ENCODE results near the gene GAN. TPM values are rescaled to one million over a fixed set of nuclear protein-coding genes. Genes with fewer than 3 reads are reported as not detected.

GAN gene
- total and polyA plus RNA-seq, 9 of the 15 experiments (the other 6 are each of a cell fraction or from before 2014, with no cell fraction given) = 0.83 to 15.1 (median 5.2) TPM

DNA sequence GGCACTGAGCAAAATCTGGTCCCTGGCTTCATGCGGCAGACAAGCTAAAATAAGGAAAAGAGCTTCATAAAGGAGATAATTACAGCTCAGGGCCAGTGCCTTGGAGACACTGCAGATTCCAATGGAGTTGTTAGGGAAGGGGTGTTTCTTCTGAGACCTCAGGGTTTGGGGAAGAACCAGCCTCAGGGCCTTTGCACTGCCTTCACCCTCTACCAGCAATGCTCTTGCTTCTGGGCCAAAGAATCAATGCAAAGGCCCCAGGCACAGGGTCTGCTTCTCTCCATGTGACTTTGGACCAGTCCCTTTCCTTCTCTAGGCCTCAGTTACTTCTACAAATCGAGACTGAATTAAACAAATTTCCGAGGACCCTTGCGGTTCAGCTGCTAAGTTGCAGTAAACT lies 36.2 kb upstream of the GAN start:
- peaks cover 28 to 57% of the 10 kb centered on the region in 2 experiments for H3K27me3 ChIP-seq (ENCODE audit: control insufficient read depth in 2 of 2, insufficient read depth in 2 of 2, low read length in 2 of 2)
- FAIRE-seq (no peak), ATAC-seq (no peak), DNase-seq (ENCODE audit: extremely low read depth in 1 of 4, low spot score in 3 of 4) (no peak)
- H3K36me3 ChIP-seq (ENCODE audit: control insufficient read depth, insufficient read depth, low read length) = no peaks in the 10 kb centered on the region
- intact Hi-C loops (cut with micrococcal nuclease) = no loop called here
- no peak overlapping the region for H3K4me2 ChIP-seq (ENCODE audit: insufficient read depth, low read length)
- no TSS peak for BruUV-seq (replicated peaks)
- H3K9me1 ChIP-seq (ENCODE audit: control insufficient read depth, insufficient read depth, low read length) = no peaks in the 10 kb centered on the region
- no peaks in the 10 kb centered on the region for H3K79me2 ChIP-seq (ENCODE audit: control insufficient read depth, insufficient read depth, low read length)
- WGBS (ENCODE audit: insufficient coverage, low coverage, missing lambda C conversion rate) = 21% methylated on average over 4 of the region's 4 CpGs
- no peak overlapping the region for H3K27ac ChIP-seq (ENCODE audit: extremely low read depth, low read depth, low read length)
- ChIA-PET CTCF (ENCODE audit: low intra/inter-chr PET ratio) (no interaction called here), POLR2A (interaction anchor here (0.6 to 1.1 kb wide), 2 partner anchors 9 to 117 kb away, joined by 3 read pairs; no protein-coding TSS in a partner anchor)
- in situ Hi-C loops (cut with MboI) = no loop called here
- H3K9me3 ChIP-seq (replicated peaks; ENCODE audit: control insufficient read depth, insufficient read depth, low read depth, low read length) = no peaks in the 10 kb centered on the region
- H3K9ac ChIP-seq (ENCODE audit: insufficient read depth in 1 of 2, low read depth in 2 of 2, low read length in 2 of 2) = no peak overlapping the region
- H2AFZ ChIP-seq (ENCODE audit: low read depth, low read length) = no peak overlapping the region
- no peaks in the 10 kb centered on the region for H4K20me1 ChIP-seq (replicated peaks; ENCODE audit: control insufficient read depth, insufficient read depth, low read length)
- no peak for TF ChIP-seq CCAR2 (IDR thresholded peaks at IDR 0.05; ENCODE audit: low read depth, low read length)
- peak; percentile 86 for TF ChIP-seq RBM25 (IDR thresholded peaks at IDR 0.05; ENCODE audit: low read depth, low read length, severe bottlenecking)
- TF ChIP-seq BCOR (IDR thresholded peaks at IDR 0.05) = 0 out of 2 replicates have a peak, but pooled peaks have one; percentile 14
- no peak for TF ChIP-seq ZFX (CRISPR knock-in tag; IDR thresholded peaks at IDR 0.05)
- TF ChIP-seq SRSF1 (IDR thresholded peaks at IDR 0.05; ENCODE audit: low read depth, low read length) = no peak
- H3K4me1 ChIP-seq (replicated peaks in 1 of 2; ENCODE audit: control insufficient read depth in 2 of 2, insufficient read depth in 2 of 2, low read length in 2 of 2) = peaks cover 0 to 10% of the 10 kb centered on the region in 2 experiments; a peak in 3 of 5 replicates
- no peak overlapping the region for H3K4me3 ChIP-seq

DNA sequence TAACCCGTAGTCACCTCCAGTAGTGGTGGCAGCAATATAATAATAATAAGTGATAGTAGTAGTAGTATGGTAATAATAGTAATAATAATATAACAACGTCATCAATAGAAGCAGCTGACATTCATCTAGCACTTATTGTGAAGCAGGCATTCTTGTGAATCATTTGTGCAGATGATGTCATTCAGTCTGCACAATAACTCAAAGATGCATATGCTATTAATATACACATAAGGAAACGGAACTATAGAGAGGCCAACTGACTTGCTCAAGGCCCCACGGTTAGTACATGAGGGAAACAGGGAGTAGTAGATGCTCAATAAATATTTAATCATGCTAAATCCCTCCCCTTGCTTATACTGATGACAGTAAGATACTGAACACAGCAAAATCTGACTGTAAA lies 35.4 kb upstream of the GAN start:
- no peaks in the 10 kb centered on the region for H4K20me1 ChIP-seq (replicated peaks; ENCODE audit: control insufficient read depth, insufficient read depth, low read length)
- in situ Hi-C loops (cut with MboI) = no loop called here
- H3K79me2 ChIP-seq (ENCODE audit: control insufficient read depth, insufficient read depth, low read length) = no peaks in the 10 kb centered on the region
- no peaks in the 10 kb centered on the region for H3K9me3 ChIP-seq (replicated peaks; ENCODE audit: control insufficient read depth, insufficient read depth, low read depth, low read length)
- H3K4me2 ChIP-seq (ENCODE audit: insufficient read depth, low read length) = no peak overlapping the region
- H3K9me1 ChIP-seq (ENCODE audit: control insufficient read depth, insufficient read depth, low read length) = no peaks in the 10 kb centered on the region
- H3K4me1 ChIP-seq (replicated peaks in 1 of 2; ENCODE audit: control insufficient read depth in 2 of 2, insufficient read depth in 2 of 2, low read length in 2 of 2) = peaks cover 0 to 4% of the 10 kb centered on the region in 2 experiments; a peak in 2 of 5 replicates
- WGBS (ENCODE audit: insufficient coverage, low coverage, missing lambda C conversion rate) = 2% methylated on average over 4 of the region's 4 CpGs
- no peak overlapping the region for H3K9ac ChIP-seq (ENCODE audit: insufficient read depth in 1 of 2, low read depth in 2 of 2, low read length in 2 of 2)
- intact Hi-C loops (cut with micrococcal nuclease) = no loop called here
- H3K4me3 ChIP-seq = no peak overlapping the region
- DNase-seq (ENCODE audit: extremely low read depth in 1 of 4, low spot score in 3 of 4) (no peak), FAIRE-seq (no peak), ATAC-seq (no peak)
- ChIA-PET POLR2A (no interaction called here), CTCF (ENCODE audit: low intra/inter-chr PET ratio) (no interaction called here)
- H3K27me3 ChIP-seq (ENCODE audit: control insufficient read depth in 2 of 2, insufficient read depth in 2 of 2, low read length in 2 of 2) = peaks cover 30 to 56% of the 10 kb centered on the region in 2 experiments
- BruUV-seq (replicated peaks) = no TSS peak
- no peak overlapping the region for H2AFZ ChIP-seq (ENCODE audit: low read depth, low read length)
- no peaks in the 10 kb centered on the region for H3K36me3 ChIP-seq (ENCODE audit: control insufficient read depth, insufficient read depth, low read length)
- no peak overlapping the region for H3K27ac ChIP-seq (ENCODE audit: extremely low read depth, low read depth, low read length)
- TF ChIP-seq ZNF324 (CRISPR knock-in tag; IDR thresholded peaks at IDR 0.05) = no peak
- TF ChIP-seq SRSF3 (IDR thresholded peaks at IDR 0.05; ENCODE audit: insufficient read depth, low read length) = no peak
- no peak for TF ChIP-seq FOXA1 (IDR thresholded peaks at IDR 0.05; ENCODE audit: borderline replicate concordance)
- TF ChIP-seq, protein P1, sequence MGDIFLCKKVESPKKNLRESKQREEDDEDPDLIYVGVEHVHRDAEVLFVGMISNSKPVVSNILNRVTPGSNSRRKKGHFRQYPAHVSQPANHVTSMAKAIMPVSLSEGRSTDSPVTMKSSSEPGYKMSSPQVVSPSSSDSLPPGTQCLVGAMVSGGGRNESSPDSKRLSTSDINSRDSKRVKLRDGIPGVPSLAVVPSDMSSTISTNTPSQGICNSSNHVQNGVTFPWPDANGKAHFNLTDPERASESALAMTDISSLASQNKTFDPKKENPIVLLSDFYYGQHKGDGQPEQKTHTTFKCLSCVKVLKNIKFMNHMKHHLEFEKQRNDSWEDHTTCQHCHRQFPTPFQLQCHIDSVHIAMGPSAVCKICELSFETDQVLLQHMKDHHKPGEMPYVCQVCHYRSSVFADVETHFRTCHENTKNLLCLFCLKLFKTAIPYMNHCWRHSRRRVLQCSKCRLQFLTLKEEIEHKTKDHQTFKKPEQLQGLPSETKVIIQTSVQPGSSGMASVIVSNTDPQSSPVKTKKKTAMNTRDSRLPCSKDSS (IDR thresholded peaks at IDR 0.05; ENCODE audit: low read depth, partially characterized antibody) = no peak
- no peak for TF ChIP-seq HMG20B (CRISPR knock-in tag; IDR thresholded peaks at IDR 0.05)
- TF ChIP-seq, protein P2, sequence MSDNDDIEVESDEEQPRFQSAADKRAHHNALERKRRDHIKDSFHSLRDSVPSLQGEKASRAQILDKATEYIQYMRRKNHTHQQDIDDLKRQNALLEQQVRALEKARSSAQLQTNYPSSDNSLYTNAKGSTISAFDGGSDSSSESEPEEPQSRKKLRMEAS (CRISPR knock-in tag; IDR thresholded peaks at IDR 0.05) = no peak
- TF ChIP-seq, protein P3, sequence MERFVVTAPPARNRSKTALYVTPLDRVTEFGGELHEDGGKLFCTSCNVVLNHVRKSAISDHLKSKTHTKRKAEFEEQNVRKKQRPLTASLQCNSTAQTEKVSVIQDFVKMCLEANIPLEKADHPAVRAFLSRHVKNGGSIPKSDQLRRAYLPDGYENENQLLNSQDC (CRISPR knock-in tag; IDR thresholded peaks at IDR 0.05) = no peak
- TF ChIP-seq CBX8 (IDR thresholded peaks at IDR 0.05; ENCODE audit: borderline replicate concordance, extremely low read depth, low read depth, low read length, poor library complexity, severe bottlenecking) = no peak
- TF ChIP-seq ZNF830 (CRISPR knock-in tag; IDR thresholded peaks at IDR 0.05) = no peak
